Large intestine (tissue), 3 donors: ENCODE data around the gene GCLC. TPM values are rescaled to one million over a fixed set of nuclear protein-coding genes. Genes with fewer than 3 reads are reported as not detected.

Experiments
- DNase-seq, 2 donors: peaks; one replicate each; pipeline versions ENCODE4 v3.0.0 to v3.0.0-alpha.2; 2013
- H3K27ac ChIP-seq: one replicate; pipeline ENCODE4 v1.5.1; 2013; ENCODE audit warnings: low read length
- H3K27me3 ChIP-seq: 2 replicates; pipeline ENCODE4 v1.6.1; 2013; ENCODE audit warnings: low read length; ENCODE audit not compliant: control insufficient read depth, insufficient read depth
- H3K36me3 ChIP-seq: 2 replicates; pipeline ENCODE4 v1.6.1; 2013; ENCODE audit warnings: low read length; ENCODE audit not compliant: control insufficient read depth, insufficient read depth
- H3K4me1 ChIP-seq: one replicate; pipeline ENCODE4 v1.6.1; 2013; ENCODE audit warnings: low read length; ENCODE audit not compliant: control insufficient read depth, insufficient read depth
- H3K4me3 ChIP-seq: one replicate; pipeline ENCODE4 v1.5.1; 2013; ENCODE audit warnings: low read length
- H3K9me3 ChIP-seq: one replicate; pipeline ENCODE4 v1.6.1; 2013; ENCODE audit warnings: mild to moderate bottlenecking, low read depth, low read length, moderate library complexity; ENCODE audit not compliant: control insufficient read depth
- WGBS: methylation state at CpG from one replicate; pipeline ENCODE4 v1.1.5; 2013; ENCODE audit warnings: low lambda C conversion rate; ENCODE audit not compliant: insufficient coverage; 5-methylcytosine and 5-hydroxymethylcytosine counted together
- polyA plus RNA-seq: library from polyadenylated mRNA; unstranded; fragments of 120-200 nt; gene quantifications from one replicate; pipeline ENCODE4 v1.2.1, GENCODE V29; 2013

Gene GCLC
- polyA plus RNA-seq, 1 donor = 54.7 TPM

GRCh38 chr6:53495506-53496499 lies 49.1 kb downstream of the GCLC start:
- WGBS = no CpG with 5 or more reads among the region's 6 CpGs
- H3K36me3 ChIP-seq = peaks cover 15% of the 10 kb centered on the region
- H3K27ac ChIP-seq = peak overlapping the region; percentile 25
- peaks cover 10% of the 10 kb centered on the region for H3K4me1 ChIP-seq
- H3K4me3 ChIP-seq = no peak overlapping the region
- H3K9me3 ChIP-seq = peaks cover 3% of the 10 kb centered on the region
- peak in 1 of 2 donors; percentile 42 for DNase-seq
- H3K27me3 ChIP-seq = no peaks in the 10 kb centered on the region

GRCh38 chr6:53494076-53494475 lies 50.8 kb downstream of the GCLC start:
- no peaks in the 10 kb centered on the region for H3K27me3 ChIP-seq
- peaks cover 10% of the 10 kb centered on the region for H3K4me1 ChIP-seq
- no peak for DNase-seq
- H3K36me3 ChIP-seq = peaks cover 1% of the 10 kb centered on the region
- no peak overlapping the region for H3K27ac ChIP-seq
- no peak overlapping the region for H3K4me3 ChIP-seq
- no CpG with 5 or more reads among the region's 4 CpGs for WGBS
- peaks cover 3% of the 10 kb centered on the region for H3K9me3 ChIP-seq

GRCh38 chr6:53493635-53494025 lies 51.3 kb downstream of the GCLC start:
- H3K4me3 ChIP-seq = no peak overlapping the region
- WGBS = no CpG with 5 or more reads among the region's 2 CpGs
- H3K27ac ChIP-seq = no peak overlapping the region
- H3K9me3 ChIP-seq = peaks cover 3% of the 10 kb centered on the region
- H3K27me3 ChIP-seq = no peaks in the 10 kb centered on the region
- DNase-seq = no peak
- H3K36me3 ChIP-seq = no peaks in the 10 kb centered on the region
- peaks cover 10% of the 10 kb centered on the region for H3K4me1 ChIP-seq

- Histone ChIP-seq H3K27ac (no peak overlapping the region), H3K4me1 (peaks cover 10% of the 10 kb centered on the region), H3K9me3 (peaks cover 3% of the 10 kb centered on the region), H3K27me3 (no peaks in the 10 kb centered on the region), H3K4me3 (no peak overlapping the region), H3K36me3 (no peaks in the 10 kb centered on the region)
- WGBS = 19% methylated on average over 4 of the region's 11 CpGs
- peak in 1 of 2 donors; percentile 54 for DNase-seq
Observed at GRCh38 chr6:53492860-53493634, 51.9 kb downstream of the GCLC start.

- Histone ChIP-seq H3K36me3 (no peaks in the 10 kb centered on the region), H3K27ac (no peak overlapping the region), H3K4me1 (peaks cover 7% of the 10 kb centered on the region), H3K9me3 (no peaks in the 10 kb centered on the region), H3K27me3 (no peaks in the 10 kb centered on the region), H3K4me3 (no peak overlapping the region)
- 5% methylated on average over 2 of the region's 3 CpGs for WGBS
- no peak for DNase-seq
Observed at GRCh38 chr6:53487080-53487479, 57.8 kb downstream of the GCLC start.

GRCh38 chr6:53486679-53487078 lies 58.2 kb downstream of the GCLC start:
- Histone ChIP-seq H3K36me3 (no peaks in the 10 kb centered on the region), H3K27ac (no peak overlapping the region), H3K4me1 (peaks cover 7% of the 10 kb centered on the region), H3K4me3 (no peak overlapping the region), H3K9me3 (no peaks in the 10 kb centered on the region), H3K27me3 (no peaks in the 10 kb centered on the region)
- no peak for DNase-seq
- no CpG with 5 or more reads among the region's 3 CpGs for WGBS

- no peak overlapping the region for H3K4me3 ChIP-seq
- WGBS = 20% methylated on average over 2 of the region's 9 CpGs
Observed at GRCh38 chr6:53484476-53485280, 60.2 kb downstream of the GCLC start.

GRCh38 chr6:53483423-53484353 lies 61.2 kb downstream of the GCLC start:
- 100% methylated on average over 1 of the region's 10 CpGs for WGBS
- DNase-seq = peak; percentile 16 to 50
- Histone ChIP-seq H3K36me3 (no peaks in the 10 kb centered on the region), H3K4me1 (peaks cover 7% of the 10 kb centered on the region), H3K27ac (no peak overlapping the region), H3K9me3 (no peaks in the 10 kb centered on the region), H3K4me3 (no peak overlapping the region), H3K27me3 (no peaks in the 10 kb centered on the region)

More at GRCh38 chr6:53484476-53485280, 60.2 kb downstream of the GCLC start:
- no peak overlapping the region for H3K27ac ChIP-seq
- no peaks in the 10 kb centered on the region for H3K27me3 ChIP-seq
- no peaks in the 10 kb centered on the region for H3K36me3 ChIP-seq
- H3K4me1 ChIP-seq = peaks cover 7% of the 10 kb centered on the region
- H3K9me3 ChIP-seq = no peaks in the 10 kb centered on the region
- DNase-seq = peak; percentile 49 to 52

- peaks cover 3% of the 10 kb centered on the region for H3K4me1 ChIP-seq
- no peak overlapping the region for H3K4me3 ChIP-seq
- DNase-seq = no peak
- no peaks in the 10 kb centered on the region for H3K36me3 ChIP-seq
- H3K27me3 ChIP-seq = no peaks in the 10 kb centered on the region
- no peak overlapping the region for H3K27ac ChIP-seq
- H3K9me3 ChIP-seq = no peaks in the 10 kb centered on the region
- WGBS = no CpG with 5 or more reads among the region's 2 CpGs
Observed at GRCh38 chr6:53481323-53481722, 63.6 kb downstream of the GCLC start.
